GM18505 (cell line): ENCODE measurements around the gene CCNJL.

Source experiments
- ATAC-seq: cut with Tn5 transposase; IDR thresholded peaks from one replicate; pipeline ENCODE4 v1.9.1; 2021; ENCODE audit not compliant: unreplicated experiment
- POLR2A ChIP-seq: IDR thresholded peaks from 4 replicates; pipeline ENCODE4 v1.6.1; 2011; ENCODE audit warnings: borderline replicate concordance; ENCODE audit not compliant: insufficient read depth, insufficient read length; ENCODE audit errors: extremely low read depth

Gene CCNJL

DNA sequence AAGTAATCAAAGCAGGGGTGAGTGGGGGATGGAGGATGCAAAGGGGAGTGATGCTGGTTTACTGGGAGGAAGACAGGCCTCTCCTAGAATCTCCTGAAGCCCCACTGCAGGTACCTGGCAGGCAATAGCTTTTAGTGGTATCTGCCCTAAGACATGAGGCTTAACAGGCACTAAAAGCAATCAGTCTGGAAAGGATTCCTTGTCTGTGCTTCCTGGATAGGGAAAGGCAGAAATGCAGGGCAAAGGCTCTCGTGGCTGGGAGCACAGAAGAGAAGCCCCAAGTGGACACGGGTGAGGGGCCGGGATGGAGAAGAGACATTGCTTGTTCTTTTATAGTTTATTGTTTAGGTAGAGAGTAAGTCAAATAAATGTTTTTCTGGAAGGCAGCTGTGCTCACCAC lies 40.1 kb downstream of the CCNJL start:
- no peak for TF ChIP-seq POLR2A
- ATAC-seq, result no peak

DNA sequence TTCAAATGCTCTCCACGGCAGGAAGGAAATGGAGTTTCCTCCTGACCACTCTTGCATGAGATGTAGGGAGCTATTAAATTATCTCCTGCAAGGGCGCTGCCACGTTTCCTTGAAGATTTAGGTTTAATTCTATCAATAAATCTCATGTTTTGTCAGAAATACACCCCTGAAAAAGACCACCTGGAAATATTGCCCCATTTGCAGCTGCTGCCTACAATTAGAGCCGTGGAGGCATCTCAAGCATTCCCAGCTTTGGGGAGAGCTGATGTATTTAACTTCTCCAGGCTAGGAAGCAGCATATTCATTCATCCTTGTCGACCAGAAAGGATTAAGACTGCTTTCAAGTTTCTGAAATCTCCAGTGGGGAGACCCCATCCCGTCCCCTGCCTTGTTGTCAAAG lies 40.5 kb downstream of the CCNJL start:
- no peak for TF ChIP-seq POLR2A
- peak; percentile 20 for ATAC-seq

- peak; percentile 61 for ATAC-seq
- no peak for TF ChIP-seq POLR2A
Observed at GRCh38 chr5:160271396-160271795, 41.0 kb downstream of the CCNJL start.

GRCh38 chr5:160270704-160271103 lies 41.7 kb downstream of the CCNJL start:
- no peak for ATAC-seq
- TF ChIP-seq POLR2A, result no peak

GRCh38 chr5:160269017-160269416 lies 43.3 kb downstream of the CCNJL start:
- ATAC-seq, result no peak
- TF ChIP-seq POLR2A, result no peak

- no peak for ATAC-seq
- TF ChIP-seq POLR2A, result no peak
Observed at GRCh38 chr5:160268121-160268520, 44.2 kb downstream of the CCNJL start.

GRCh38 chr5:160266752-160267345 lies 45.5 kb downstream of the CCNJL start:
- TF ChIP-seq POLR2A, result no peak
- ATAC-seq, result no peak

GRCh38 chr5:160266044-160266443 lies 46.3 kb downstream of the CCNJL start:
- ATAC-seq, result no peak
- no peak for TF ChIP-seq POLR2A

- no peak for TF ChIP-seq POLR2A
Observed at GRCh38 chr5:160263326-160263855, 49.0 kb downstream of the CCNJL start.

DNA sequence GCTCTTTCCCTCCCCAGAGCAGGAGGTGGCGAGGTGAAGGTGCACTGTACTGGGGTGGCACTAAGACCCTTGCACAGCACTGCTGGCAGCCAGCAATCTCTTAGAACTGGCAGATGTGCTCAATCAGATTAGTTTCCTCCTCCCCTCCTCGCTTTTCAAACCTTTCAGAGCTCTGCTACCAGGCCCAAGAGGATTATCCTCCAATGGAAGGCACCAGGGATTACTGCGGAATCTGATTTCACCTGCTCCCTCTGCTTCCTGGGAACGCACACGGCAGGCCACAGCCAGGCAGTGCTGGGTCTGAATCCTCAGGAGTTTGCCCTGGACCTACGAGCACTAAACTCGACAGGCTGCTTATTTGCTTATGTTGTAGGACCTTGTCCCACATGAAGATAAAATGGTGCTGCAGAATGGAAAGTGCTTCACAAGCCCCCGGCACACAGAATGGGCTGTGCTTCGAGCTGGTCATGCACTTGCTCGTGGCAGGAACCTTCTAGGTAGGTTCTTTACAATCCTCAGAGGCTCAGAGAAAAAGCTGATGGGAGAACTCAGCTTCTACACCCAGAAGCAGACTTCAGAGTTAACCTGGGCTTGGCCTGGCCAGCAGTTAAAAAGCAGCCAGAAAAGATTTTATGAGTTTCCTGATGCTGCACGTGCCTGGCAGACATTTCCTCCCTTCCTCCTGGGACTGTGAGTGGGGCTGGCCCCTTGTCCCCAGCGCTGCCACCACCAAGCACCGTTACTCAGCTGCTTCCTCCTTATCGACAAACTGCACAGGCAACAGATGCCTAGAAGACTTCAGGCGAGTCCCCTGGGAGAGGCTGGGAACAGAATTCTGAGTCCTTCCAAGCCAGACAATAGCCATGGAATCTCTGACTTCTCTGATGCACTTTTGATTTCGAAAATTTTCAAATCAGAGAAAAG lies 50.0 kb downstream of the CCNJL start:
- ATAC-seq, result no peak
- no peak for TF ChIP-seq POLR2A

More at GRCh38 chr5:160263326-160263855, 49.0 kb downstream of the CCNJL start:
- ATAC-seq, result no peak

GRCh38 chr5:160260881-160261815 lies 51.2 kb downstream of the CCNJL start:
- ATAC-seq, result peak; percentile 63
- no peak for TF ChIP-seq POLR2A

DNA sequence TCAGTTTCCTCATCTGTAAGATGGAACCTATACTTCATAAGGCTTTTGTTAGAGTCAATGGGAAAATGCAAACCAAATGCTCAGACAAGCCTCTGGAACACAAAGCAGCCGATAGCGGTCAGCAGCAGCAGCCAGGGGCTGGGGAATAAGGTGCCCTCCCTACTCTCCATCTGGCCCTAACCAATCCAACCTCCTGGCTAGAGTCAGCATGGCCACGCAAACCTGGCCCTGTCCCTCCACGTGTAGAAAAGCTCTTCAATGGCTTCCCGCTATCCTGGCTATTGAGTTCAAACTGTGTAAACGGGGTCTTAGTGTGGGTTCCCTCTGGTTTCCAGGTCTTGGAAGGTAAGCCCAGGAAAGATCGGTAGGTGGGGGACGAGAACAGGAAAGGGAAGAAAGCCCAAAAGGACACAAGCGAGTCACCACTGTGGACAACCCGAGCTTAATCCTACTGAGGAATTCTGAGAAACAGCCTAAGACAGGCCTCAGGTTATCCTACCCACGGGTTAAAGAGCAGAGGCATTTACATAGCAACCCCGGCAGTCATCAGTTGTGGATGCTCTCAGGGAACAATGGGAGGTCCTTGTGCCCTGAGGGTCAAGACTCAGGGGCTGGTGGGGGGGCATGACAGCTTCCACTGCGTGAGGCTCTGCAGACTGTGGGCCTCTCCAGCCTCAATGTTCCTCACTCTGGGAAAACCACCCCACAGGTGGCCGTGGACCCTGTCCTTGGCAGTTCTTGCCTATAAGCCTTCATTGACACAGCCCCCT lies 52.2 kb downstream of the CCNJL start:
- no peak for ATAC-seq
- TF ChIP-seq POLR2A, result no peak
